Liver (tissue), 9 donors: ENCODE data around the gene PRAMEF20. TPM values are rescaled to one million over a fixed set of nuclear protein-coding genes. Genes with fewer than 3 reads are reported as not detected.

Experiments used
- DNase-seq: peaks from one replicate; pipeline ENCODE4 v3.0.0-alpha.2; 2017; ENCODE audit warnings: low spot score
- H3K27ac ChIP-seq, 2 donors: one replicate each; pipeline ENCODE4 v1.7.0; 2013; ENCODE audit warnings: inconsistent platforms in 2 of 2, low read length in 2 of 2, control low read depth in 1 of 2, low read depth in 1 of 2, mild to moderate bottlenecking in 1 of 2
- H3K27me3 ChIP-seq, 4 donors: one replicate each; pipeline versions ENCODE4 v1.6.1 to v1.7.0; 2013; ENCODE audit warnings: low read length in 3 of 4, inconsistent platforms in 1 of 4, mild to moderate bottlenecking in 1 of 4, moderate library complexity in 1 of 4; ENCODE audit not compliant: control insufficient read depth in 4 of 4, insufficient read depth in 4 of 4
- H3K36me3 ChIP-seq, 4 donors: one replicate each; pipeline versions ENCODE4 v1.6.1 to v1.7.0; 2013; ENCODE audit warnings: low read length in 3 of 4, mild to moderate bottlenecking in 3 of 4, low read depth in 1 of 4, moderate library complexity in 1 of 4; ENCODE audit not compliant: control insufficient read depth in 4 of 4, insufficient read depth in 3 of 4
- H3K4me1 ChIP-seq, 4 donors: one replicate each; pipeline versions ENCODE4 v1.6.1 to v1.7.0; 2013; ENCODE audit warnings: low read length in 3 of 4, mild to moderate bottlenecking in 3 of 4, moderate library complexity in 1 of 4; ENCODE audit not compliant: control insufficient read depth in 4 of 4, insufficient read depth in 4 of 4
- H3K4me3 ChIP-seq, 3 donors: one replicate each; pipeline versions ENCODE4 v1.6.1 to v1.7.0; 2013; ENCODE audit warnings: low read length in 3 of 3, control low read depth in 1 of 3, low read depth in 1 of 3, mild to moderate bottlenecking in 1 of 3
- H3K9ac ChIP-seq, 2 donors: one replicate each; pipeline ENCODE4 v1.7.0; 2013; ENCODE audit warnings: low read length in 2 of 2, mild to moderate bottlenecking in 2 of 2, moderate library complexity in 2 of 2, control low read depth in 1 of 2, low read depth in 1 of 2
- H3K9me3 ChIP-seq, 4 donors: one replicate each; pipeline versions ENCODE4 v1.6.1 to v1.7.0; 2013; ENCODE audit warnings: low read length in 3 of 4; ENCODE audit not compliant: control insufficient read depth in 4 of 4
- EGR1 ChIP-seq, 2 donors: IDR thresholded peaks; 2 replicates each; pipeline ENCODE4 v1.6.1; 2016 to 2018; ENCODE audit warnings: antibody characterized with exemption in 2 of 2, low read depth in 2 of 2
- FOXA1 ChIP-seq: IDR thresholded peaks from 2 replicates; pipeline ENCODE4 v1.6.1; 2016; ENCODE audit warnings: antibody characterized with exemption
- FOXA2 ChIP-seq: IDR thresholded peaks from 2 replicates; pipeline ENCODE4 v1.6.1; 2016; ENCODE audit warnings: antibody characterized with exemption
- GABPA ChIP-seq, 2 donors: IDR thresholded peaks in 1 of 2; conservative IDR thresholded peaks in 1 of 2; 2 replicates each; pipeline ENCODE4 v1.6.1; 2016; ENCODE audit warnings: antibody characterized with exemption in 2 of 2, mild to moderate bottlenecking in 1 of 2, moderate library complexity in 1 of 2
- HNF4G ChIP-seq: IDR thresholded peaks from 2 replicates; pipeline ENCODE4 v1.6.1; 2016; ENCODE audit warnings: antibody characterized with exemption
- JUND ChIP-seq, 2 donors: IDR thresholded peaks; 2 replicates each; pipeline ENCODE4 v1.6.1; 2016; ENCODE audit warnings: antibody characterized with exemption in 2 of 2
- NR2F2 ChIP-seq: IDR thresholded peaks from 2 replicates; pipeline ENCODE4 v1.6.1; 2016; ENCODE audit warnings: antibody characterized with exemption
- RAD21 ChIP-seq, 2 donors: IDR thresholded peaks; 2 replicates each; pipeline ENCODE4 v1.6.1; 2016; ENCODE audit warnings: antibody characterized with exemption in 2 of 2, mild to moderate bottlenecking in 2 of 2
- RXRA ChIP-seq, 2 donors: IDR thresholded peaks; 2 replicates each; pipeline ENCODE4 v1.6.1; 2017 to 2018; ENCODE audit warnings: antibody characterized with exemption in 2 of 2, mild to moderate bottlenecking in 1 of 2
- SP1 ChIP-seq: IDR thresholded peaks from 2 replicates; pipeline ENCODE4 v1.6.1; 2018; ENCODE audit warnings: antibody characterized with exemption, mild to moderate bottlenecking
- TAF1 ChIP-seq: conservative IDR thresholded peaks from 2 replicates; pipeline ENCODE4 v1.6.1; 2016; ENCODE audit warnings: antibody characterized with exemption, mild to moderate bottlenecking
- YY1 ChIP-seq: IDR thresholded peaks from 2 replicates; pipeline ENCODE4 v1.6.1; 2016; ENCODE audit warnings: antibody characterized with exemption, mild to moderate bottlenecking
- WGBS: extraction: QIAGEN DNeasy Blood & Tissue Kit; methylation state at CpG from one replicate; pipeline ENCODE4 v1.1.7; 2013; 5-methylcytosine and 5-hydroxymethylcytosine counted together
- polyA plus RNA-seq, 2 donors: library from polyadenylated mRNA; stranded (reverse) in 1 of 2; unstranded in 1 of 2; fragments of 200-250 nt in 1 of 2; fragments of >200 nt in 1 of 2; fragmentation: Nextera tagmentation in 1 of 2; extraction: Ambion mirVana in 1 of 2; gene quantifications; one replicate each; pipeline versions ENCODE4 v1.2.1 to v1.2.3, GENCODE V29; 2013 to 2015
- total RNA-seq, 2 donors: library from RNA; depleted of rRNA; stranded (reverse); fragments of >200 nt; gene quantifications; one replicate each; pipeline ENCODE4 v1.2.3, GENCODE V29; 2014
- TF ChIP-seq, protein P1 (sequence below): IDR thresholded peaks from 2 replicates; pipeline ENCODE4 v1.6.1; 2016; ENCODE audit warnings: antibody characterized with exemption
- TF ChIP-seq, protein P2 (sequence below): IDR thresholded peaks from 2 replicates; pipeline ENCODE4 v1.6.1; 2016; ENCODE audit warnings: antibody characterized with exemption
- TF ChIP-seq, protein P3 (sequence below): IDR thresholded peaks from 2 replicates; pipeline ENCODE4 v1.6.1; 2016; ENCODE audit warnings: antibody characterized with exemption
- TF ChIP-seq, protein P4 (sequence below): fragments of 150-350 bp; IDR thresholded peaks from 2 replicates; pipeline ENCODE4 v1.5.1; 2017; ENCODE audit warnings: improper control_type of control experiment, low read depth, low read length; ENCODE audit not compliant: missing input control
- donor health status: healthy.
- donor health status: healthy.
- donor health status: healthy.
- donor health status: healthy.
- donor health status: healthy.

PRAMEF20 gene
- total and polyA plus RNA-seq, 4 donors, result not detected

DNA sequence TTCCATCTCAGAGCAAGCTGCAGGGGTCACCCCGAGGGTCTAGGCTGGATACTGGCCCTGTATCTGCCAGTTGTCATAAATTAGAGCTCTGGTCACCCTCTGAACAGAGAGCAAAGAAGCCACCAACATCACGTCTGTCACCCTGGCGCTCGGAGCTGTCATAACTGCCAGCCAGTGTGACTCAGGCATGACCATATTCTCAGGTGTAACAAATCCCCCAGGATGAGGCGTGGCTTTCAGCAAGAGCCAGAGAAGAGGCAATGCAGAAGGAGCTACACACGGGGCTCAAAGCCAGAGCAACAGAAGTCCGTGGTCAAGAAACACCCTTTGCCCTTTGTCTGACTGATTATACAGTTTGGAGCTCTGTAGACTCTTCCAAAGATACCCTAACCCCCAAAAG, 40.0 kb downstream of the PRAMEF20 start:
- 65% methylated on average over 7 of the region's 7 CpGs for WGBS
- Histone ChIP-seq H3K4me1 (no peaks in the 10 kb centered on the region), H3K27me3 (no peaks in the 10 kb centered on the region), H3K4me3 (no peak overlapping the region), H3K27ac (no peak overlapping the region), H3K9ac (no peak overlapping the region), H3K9me3 (no peaks in the 10 kb centered on the region), H3K36me3 (no peaks in the 10 kb centered on the region)
- no peak for DNase-seq
- TF ChIP-seq, protein P1, sequence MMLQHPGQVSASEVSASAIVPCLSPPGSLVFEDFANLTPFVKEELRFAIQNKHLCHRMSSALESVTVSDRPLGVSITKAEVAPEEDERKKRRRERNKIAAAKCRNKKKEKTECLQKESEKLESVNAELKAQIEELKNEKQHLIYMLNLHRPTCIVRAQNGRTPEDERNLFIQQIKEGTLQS, result no peak
- TF ChIP-seq, protein P2, sequence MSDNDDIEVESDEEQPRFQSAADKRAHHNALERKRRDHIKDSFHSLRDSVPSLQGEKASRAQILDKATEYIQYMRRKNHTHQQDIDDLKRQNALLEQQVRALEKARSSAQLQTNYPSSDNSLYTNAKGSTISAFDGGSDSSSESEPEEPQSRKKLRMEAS, result no peak
- TF ChIP-seq, protein P3, sequence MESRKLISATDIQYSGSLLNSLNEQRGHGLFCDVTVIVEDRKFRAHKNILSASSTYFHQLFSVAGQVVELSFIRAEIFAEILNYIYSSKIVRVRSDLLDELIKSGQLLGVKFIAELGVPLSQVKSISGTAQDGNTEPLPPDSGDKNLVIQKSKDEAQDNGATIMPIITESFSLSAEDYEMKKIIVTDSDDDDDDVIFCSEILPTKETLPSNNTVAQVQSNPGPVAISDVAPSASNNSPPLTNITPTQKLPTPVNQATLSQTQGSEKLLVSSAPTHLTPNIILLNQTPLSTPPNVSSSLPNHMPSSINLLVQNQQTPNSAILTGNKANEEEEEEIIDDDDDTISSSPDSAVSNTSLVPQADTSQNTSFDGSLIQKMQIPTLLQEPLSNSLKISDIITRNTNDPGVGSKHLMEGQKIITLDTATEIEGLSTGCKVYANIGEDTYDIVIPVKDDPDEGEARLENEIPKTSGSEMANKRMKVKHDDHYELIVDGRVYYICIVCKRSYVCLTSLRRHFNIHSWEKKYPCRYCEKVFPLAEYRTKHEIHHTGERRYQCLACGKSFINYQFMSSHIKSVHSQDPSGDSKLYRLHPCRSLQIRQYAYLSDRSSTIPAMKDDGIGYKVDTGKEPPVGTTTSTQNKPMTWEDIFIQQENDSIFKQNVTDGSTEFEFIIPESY, result no peak
- TF ChIP-seq TAF1 (no peak), JUND (IDR thresholded peaks at IDR 0.05) (no peak), SP1 (no peak), HNF4G (no peak), NR2F2 (no peak), RXRA (IDR thresholded peaks at IDR 0.05) (no peak), GABPA (IDR thresholded peaks at IDR 0.05 in 1 of 2, conservative IDR thresholded peaks at IDR 0.05 in 1 of 2) (no peak), YY1 (no peak), EGR1 (IDR thresholded peaks at IDR 0.05; ENCODE audit: low read depth in 2 of 2) (no peak), FOXA2 (no peak), FOXA1 (no peak)
- TF ChIP-seq, protein P4, sequence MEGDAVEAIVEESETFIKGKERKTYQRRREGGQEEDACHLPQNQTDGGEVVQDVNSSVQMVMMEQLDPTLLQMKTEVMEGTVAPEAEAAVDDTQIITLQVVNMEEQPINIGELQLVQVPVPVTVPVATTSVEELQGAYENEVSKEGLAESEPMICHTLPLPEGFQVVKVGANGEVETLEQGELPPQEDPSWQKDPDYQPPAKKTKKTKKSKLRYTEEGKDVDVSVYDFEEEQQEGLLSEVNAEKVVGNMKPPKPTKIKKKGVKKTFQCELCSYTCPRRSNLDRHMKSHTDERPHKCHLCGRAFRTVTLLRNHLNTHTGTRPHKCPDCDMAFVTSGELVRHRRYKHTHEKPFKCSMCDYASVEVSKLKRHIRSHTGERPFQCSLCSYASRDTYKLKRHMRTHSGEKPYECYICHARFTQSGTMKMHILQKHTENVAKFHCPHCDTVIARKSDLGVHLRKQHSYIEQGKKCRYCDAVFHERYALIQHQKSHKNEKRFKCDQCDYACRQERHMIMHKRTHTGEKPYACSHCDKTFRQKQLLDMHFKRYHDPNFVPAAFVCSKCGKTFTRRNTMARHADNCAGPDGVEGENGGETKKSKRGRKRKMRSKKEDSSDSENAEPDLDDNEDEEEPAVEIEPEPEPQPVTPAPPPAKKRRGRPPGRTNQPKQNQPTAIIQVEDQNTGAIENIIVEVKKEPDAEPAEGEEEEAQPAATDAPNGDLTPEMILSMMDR, result no peak

DNA sequence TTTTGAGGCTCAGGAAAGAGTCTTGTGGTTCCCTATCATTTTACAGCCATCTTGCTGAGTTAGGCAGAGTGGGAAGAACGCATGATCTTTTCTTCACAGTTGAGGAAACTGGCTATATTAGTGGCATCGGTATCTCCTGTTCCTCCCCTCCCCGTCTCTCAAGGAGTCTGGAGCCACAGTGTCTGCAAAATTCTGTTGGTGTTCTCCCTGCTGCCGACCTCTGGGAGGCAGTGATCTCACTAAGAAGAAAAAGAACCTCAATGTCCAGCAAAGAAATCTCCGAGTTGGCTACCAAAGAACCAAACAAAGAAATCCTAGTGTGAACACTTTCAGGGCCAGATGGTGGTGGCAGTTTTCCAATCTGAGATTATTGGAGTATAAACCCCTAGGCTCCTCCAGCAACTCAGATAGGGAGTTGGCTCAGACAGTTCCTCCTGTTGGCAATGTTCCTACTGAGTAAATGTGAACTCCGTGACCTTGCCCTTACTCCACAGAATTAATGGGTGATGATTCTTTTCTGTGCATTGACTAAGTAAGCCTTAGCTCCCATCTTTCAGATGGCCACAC, 41.2 kb downstream of the PRAMEF20 start:
- Histone ChIP-seq H3K9ac (no peak overlapping the region), H3K4me3 (no peak overlapping the region), H3K9me3 (no peaks in the 10 kb centered on the region), H3K36me3 (no peaks in the 10 kb centered on the region), H3K4me1 (no peaks in the 10 kb centered on the region), H3K27me3 (peaks cover 0 to 2% (median 0%) of the 10 kb centered on the region in 4 donors), H3K27ac (no peak overlapping the region)
- DNase-seq, result no peak
- TF ChIP-seq EGR1 (IDR thresholded peaks at IDR 0.05; ENCODE audit: low read depth in 2 of 2), result no peak
- TF ChIP-seq RXRA (IDR thresholded peaks at IDR 0.05), result no peak
- no peak for TF ChIP-seq RAD21 (IDR thresholded peaks at IDR 0.05)
- whole genome bisulfite sequencing, result 54% methylated on average over 6 of the region's 6 CpGs
